RWPE2 (cell line): Measurements from ENCODE around the gene MYO3B.

Experiments
- ATAC-seq: fragments of 200-7000 bp; cut with Tn5 transposase; 3 replicates; pipeline ENCODE4 v1.9.1; 2021; ENCODE audit warnings: low read depth
- DNase-seq: peaks from one replicate; pipeline ENCODE4 v3.0.0-alpha.2; 2020; ENCODE audit warnings: low spot score
- H3K27ac ChIP-seq: fragments of 450-650 bp; 2 replicates; pipeline ENCODE4 v1.5.1; 2017; ENCODE audit warnings: mild to moderate bottlenecking; ENCODE audit not compliant: poor library complexity, severe bottlenecking
- H3K27me3 ChIP-seq: fragments of 250-450 bp; sonication (Bioruptor Pico); 2 replicates; pipeline ENCODE4 v1.5.1; 2021; ENCODE audit warnings: mild to moderate bottlenecking, moderate library complexity; ENCODE audit not compliant: insufficient read depth, poor library complexity, severe bottlenecking
- H3K36me3 ChIP-seq: fragments of 250-450 bp; sonication (Bioruptor Pico); 2 replicates; pipeline ENCODE4 v1.5.1; 2020; ENCODE audit warnings: low read depth, mild to moderate bottlenecking, moderate library complexity
- H3K4me1 ChIP-seq: fragments of 250-450 bp; sonication (Bioruptor Pico); 2 replicates; pipeline ENCODE4 v1.5.1; 2021; ENCODE audit warnings: mild to moderate bottlenecking, moderate library complexity; ENCODE audit not compliant: insufficient read depth, poor library complexity, severe bottlenecking
- H3K4me3 ChIP-seq: fragments of 250-450 bp; sonication (Bioruptor Pico); 2 replicates; pipeline ENCODE4 v1.5.1; 2021; ENCODE audit warnings: mild to moderate bottlenecking, moderate library complexity; ENCODE audit not compliant: severe bottlenecking
- H3K9me3 ChIP-seq: fragments of 250-450 bp; sonication (Bioruptor Pico); 2 replicates; pipeline ENCODE4 v1.5.1; 2021; ENCODE audit warnings: mild to moderate bottlenecking, moderate library complexity; ENCODE audit not compliant: severe bottlenecking
- TF ChIP-seq, protein P1 (sequence below): fragments of 450-650 bp; IDR thresholded peaks from one replicate; pipeline ENCODE4 v1.5.1; 2017; ENCODE audit warnings: mild to moderate bottlenecking, moderate library complexity; ENCODE audit not compliant: poor library complexity, severe bottlenecking

Gene MYO3B

DNA sequence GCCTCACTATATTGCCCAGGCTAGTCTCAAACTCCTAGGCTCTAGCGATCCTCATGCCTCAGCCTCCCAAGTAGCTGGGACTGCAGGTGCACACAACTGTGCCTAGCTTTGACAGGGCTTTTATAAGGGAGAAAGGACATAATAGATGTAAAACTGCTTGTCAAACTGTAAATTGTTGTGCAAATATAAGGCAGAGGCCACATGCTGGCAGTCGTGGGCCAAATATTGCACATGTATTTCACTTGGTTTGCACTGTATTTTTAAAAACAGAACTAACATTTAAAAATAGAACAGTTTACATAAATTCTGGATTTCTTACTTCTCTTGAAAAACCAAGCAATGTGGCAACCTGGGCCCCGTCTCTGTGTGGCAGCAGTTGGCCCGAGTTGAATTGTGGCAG is 31.2 kb upstream of the MYO3B start:
- DNase-seq (no peak), ATAC-seq (no peak)
- Histone ChIP-seq H3K4me1 (peaks cover 8% of the 10 kb centered on the region), H3K36me3 (no peaks in the 10 kb centered on the region), H3K4me3 (no peak overlapping the region), H3K27ac (peak overlapping the region; percentile 48), H3K9me3 (no peaks in the 10 kb centered on the region), H3K27me3 (no peaks in the 10 kb centered on the region)
- TF ChIP-seq, protein P1, sequence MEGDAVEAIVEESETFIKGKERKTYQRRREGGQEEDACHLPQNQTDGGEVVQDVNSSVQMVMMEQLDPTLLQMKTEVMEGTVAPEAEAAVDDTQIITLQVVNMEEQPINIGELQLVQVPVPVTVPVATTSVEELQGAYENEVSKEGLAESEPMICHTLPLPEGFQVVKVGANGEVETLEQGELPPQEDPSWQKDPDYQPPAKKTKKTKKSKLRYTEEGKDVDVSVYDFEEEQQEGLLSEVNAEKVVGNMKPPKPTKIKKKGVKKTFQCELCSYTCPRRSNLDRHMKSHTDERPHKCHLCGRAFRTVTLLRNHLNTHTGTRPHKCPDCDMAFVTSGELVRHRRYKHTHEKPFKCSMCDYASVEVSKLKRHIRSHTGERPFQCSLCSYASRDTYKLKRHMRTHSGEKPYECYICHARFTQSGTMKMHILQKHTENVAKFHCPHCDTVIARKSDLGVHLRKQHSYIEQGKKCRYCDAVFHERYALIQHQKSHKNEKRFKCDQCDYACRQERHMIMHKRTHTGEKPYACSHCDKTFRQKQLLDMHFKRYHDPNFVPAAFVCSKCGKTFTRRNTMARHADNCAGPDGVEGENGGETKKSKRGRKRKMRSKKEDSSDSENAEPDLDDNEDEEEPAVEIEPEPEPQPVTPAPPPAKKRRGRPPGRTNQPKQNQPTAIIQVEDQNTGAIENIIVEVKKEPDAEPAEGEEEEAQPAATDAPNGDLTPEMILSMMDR: no peak

DNA sequence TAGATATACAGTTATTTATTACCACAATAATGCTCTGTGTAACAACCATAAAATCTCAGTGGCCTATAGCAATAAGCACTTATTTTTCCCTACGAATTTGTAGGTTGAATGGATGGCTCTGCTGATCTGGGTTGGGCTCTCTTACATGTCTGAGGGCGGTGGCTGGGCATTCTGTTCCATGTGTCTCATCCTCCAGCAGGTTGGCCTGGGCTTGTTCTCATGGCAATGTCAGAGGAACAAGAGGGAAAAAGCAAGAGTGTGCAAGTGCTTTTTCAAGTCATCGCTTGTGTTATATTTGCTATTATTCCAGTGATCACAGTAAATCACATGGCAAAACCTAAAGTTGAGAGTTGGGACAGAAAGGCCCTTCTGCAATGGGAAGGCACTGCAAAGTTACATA is 30.4 kb upstream of the MYO3B start:
- Histone ChIP-seq H3K9me3 (no peaks in the 10 kb centered on the region), H3K27ac (peak overlapping the region; percentile 48), H3K4me3 (no peak overlapping the region), H3K4me1 (peaks cover 8% of the 10 kb centered on the region), H3K27me3 (no peaks in the 10 kb centered on the region), H3K36me3 (no peaks in the 10 kb centered on the region)
- ATAC-seq (peak; percentile 51; the same call in 2 of the 3 replicates), DNase-seq (no peak)
- TF ChIP-seq, protein P1: no peak

DNA sequence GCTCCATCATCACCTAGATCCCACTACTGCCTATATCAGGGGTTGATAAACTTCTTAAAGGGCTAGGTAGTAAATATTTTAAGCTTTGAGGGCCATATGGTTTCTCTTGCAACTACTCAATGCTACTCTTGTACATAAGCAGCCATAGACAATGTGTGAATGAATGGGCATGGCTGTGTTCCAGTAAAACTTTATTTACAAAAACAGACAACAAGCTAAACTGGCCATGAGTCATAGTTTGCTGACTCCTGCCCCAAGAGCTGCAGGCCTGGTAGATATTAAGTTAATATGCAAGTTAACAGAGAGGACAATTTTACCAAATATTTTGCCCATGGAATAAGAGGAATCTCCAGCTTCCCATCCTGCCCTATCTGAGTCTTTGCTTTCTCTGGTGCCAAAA is 29.8 kb upstream of the MYO3B start:
- DNase-seq: no peak
- H3K27me3 ChIP-seq: no peaks in the 10 kb centered on the region
- no peak overlapping the region for H3K4me3 ChIP-seq
- ATAC-seq: no peak
- TF ChIP-seq, protein P1: no peak
- peak overlapping the region; percentile 48 for H3K27ac ChIP-seq
- H3K4me1 ChIP-seq: peaks cover 8% of the 10 kb centered on the region
- peaks cover 4% of the 10 kb centered on the region for H3K9me3 ChIP-seq
- H3K36me3 ChIP-seq: no peaks in the 10 kb centered on the region

DNA sequence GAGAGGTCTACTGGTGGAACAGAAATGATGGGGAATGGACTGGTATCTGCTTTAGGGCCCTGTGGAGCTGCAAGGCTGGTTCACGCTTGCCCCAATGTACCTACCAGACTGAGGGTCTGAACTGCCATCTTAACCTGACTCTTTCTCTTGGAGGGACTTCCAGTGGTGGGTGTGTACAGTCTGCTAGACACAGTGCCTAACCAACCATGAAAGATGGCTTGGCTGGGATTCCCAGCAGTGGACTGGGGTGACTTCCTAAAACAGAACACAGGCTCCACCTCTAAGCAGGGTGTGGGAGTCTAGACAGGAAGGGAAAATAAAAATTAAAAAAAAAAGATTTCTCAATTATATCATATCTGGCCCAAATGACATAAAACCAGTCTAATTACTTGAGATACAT is 25.5 kb upstream of the MYO3B start:
- Histone ChIP-seq H3K36me3 (no peaks in the 10 kb centered on the region), H3K27ac (no peak overlapping the region), H3K4me1 (peaks cover 8% of the 10 kb centered on the region), H3K27me3 (no peaks in the 10 kb centered on the region), H3K4me3 (no peak overlapping the region), H3K9me3 (peaks cover 4% of the 10 kb centered on the region)
- DNase-seq (no peak), ATAC-seq (no peak)
- TF ChIP-seq, protein P1: no peak

DNA sequence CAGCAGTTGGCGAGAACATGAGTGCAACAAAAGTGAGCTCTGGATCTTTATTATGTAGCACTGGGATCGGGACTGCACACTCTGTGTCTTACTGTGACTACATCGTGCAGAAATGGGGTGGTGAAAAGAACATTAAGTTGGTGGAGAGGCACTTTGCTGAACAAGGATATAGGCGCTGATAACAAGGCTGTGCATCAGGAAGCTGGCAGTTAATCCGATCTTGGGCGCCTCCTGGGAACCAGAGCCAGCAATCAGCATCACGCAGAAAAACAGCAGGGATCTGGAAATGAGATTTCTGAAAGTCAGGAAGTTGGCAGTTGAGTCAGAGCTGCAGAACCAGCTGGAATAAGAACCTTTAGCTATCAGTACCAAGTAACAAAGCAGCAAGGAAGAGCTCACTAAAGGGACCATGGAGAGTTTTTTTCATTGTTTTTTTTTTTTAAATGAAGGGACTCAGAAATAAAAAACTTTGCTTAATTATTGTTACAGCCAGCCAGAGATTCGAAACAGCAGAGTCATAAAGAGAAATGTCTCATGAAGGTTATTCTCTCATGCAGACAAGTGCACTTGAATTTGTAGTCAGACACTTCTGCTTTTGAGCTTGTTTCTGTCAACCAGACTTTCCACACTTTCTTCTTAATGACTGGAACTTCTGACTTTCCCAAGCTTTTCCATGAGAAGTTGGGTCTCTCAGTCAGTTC is 22.8 kb upstream of the MYO3B start:
- DNase-seq (no peak), ATAC-seq (no peak)
- Histone ChIP-seq H3K36me3 (no peaks in the 10 kb centered on the region), H3K9me3 (peaks cover 4% of the 10 kb centered on the region), H3K4me1 (no peaks in the 10 kb centered on the region), H3K27ac (no peak overlapping the region), H3K4me3 (no peak overlapping the region), H3K27me3 (no peaks in the 10 kb centered on the region)
- TF ChIP-seq, protein P1: no peak
